ENCODE results near the gene TRAPPC10.

Gene TRAPPC10

DNA sequence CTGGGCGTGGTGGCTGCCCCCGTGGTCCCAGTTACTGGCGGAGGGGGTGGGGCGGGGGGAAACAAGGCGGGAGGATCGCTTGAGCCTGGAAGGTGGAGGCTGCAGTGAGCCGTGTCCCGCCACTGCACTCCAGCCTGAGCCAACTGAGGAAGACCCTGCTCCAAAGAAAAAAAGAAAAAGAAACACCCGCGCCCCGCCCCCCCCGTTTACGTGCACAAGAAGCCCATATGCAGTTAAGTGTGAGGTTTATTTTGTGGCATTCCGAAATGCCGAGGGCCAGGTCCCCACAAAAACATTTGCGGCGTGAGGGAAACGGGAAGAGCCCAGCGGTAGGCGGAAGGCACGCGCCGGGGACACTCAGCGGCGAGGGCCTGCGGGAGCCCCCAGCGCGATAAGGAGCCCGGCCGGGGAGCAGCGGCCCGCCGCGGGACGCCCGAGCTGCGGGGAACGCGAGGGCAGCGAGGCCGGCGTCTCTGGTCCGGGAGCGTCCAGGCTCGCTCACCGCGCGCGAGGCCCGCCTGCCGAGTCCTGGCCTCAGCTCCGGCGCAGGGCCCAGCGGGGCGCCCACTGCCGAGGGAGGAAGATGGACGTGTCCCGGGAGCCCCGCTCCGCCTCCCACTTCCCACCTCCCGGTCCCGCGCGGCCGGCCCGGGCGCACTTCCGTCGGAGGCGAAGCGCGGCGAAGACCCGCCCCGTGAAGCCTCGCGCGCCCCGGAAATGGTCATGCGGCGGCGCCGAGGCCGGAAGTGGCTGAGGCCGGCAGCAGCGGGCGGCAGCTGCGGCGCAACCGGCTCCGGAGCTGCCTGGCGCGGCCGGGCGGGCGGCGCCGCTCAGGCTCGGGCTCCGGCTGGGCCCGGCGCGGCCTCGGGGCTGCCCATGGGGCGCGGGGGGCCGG is at the start of gene TRAPPC10:
TSS of gene TRAPPC10 (plus strand) at position 731 of the 895 bp plus-strand sequence. CDS start 185 bp downstream, outside the sequence.
- FAIRE-seq (no peak), DNase-seq (ENCODE audit: insufficient read length, low spot score) (peak; percentile 89)

DNA sequence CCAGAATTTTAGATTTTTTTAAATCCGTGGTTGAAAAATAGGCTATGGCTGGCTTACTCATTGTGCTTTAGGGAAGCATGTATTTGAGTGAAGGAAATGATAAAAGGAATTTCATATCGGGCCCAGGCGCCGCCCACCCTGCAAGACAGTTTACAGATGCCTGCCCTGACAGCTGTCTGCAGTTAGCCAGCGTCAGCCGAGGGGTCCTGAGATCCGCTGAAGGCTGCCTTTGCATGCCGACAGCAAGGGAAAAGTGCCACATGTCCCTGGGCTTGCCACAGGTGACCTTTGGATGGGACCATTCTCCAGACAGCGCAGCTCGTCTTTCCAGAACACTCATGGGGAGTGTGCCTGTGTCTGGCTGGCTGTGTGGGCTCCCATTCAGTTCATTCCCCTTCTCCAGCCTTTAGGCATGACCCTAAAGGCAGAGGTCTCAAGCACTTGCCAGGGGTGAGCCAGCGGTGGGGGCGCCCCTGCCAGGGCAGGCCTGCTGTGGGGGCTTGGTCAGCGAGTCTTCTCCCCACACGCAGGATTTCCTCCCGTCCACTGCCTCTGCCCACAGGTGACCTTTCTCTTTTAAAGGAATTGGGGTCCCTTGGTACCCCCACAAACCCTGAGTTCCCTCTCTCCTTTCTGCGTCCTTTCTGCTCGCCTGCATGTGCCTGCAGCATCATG is 46.1 kb upstream of the TRAPPC10 start:
- no peak for FAIRE-seq
- DNase-seq (ENCODE audit: insufficient read length, low spot score), result no peak

GRCh38 chr21:43966946-43967512 is 45.1 kb upstream of the TRAPPC10 start:
- FAIRE-seq, result no peak

DNA sequence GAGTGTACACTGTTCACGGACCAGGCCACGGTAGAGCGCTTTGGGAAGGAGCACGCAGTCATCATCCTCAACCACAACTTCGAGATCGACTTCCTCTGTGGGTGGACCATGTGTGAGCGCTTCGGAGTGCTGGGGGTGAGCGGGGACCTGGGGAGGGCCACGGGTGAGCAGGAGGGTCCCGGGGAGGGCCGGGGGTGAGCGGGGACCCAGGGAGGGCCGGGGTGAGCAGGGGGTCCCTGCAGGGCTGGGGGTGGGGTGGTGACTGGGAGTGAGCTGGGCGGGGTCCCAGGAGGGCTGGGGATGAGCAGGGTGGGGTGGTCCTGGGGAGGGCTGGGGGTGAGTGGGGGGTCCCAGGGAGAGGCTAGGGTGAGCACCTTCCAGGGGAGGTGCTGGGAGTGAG is 44.1 kb upstream of the TRAPPC10 start:
- no peak for DNase-seq (ENCODE audit: insufficient read length, low spot score)
- FAIRE-seq, result no peak

More at GRCh38 chr21:43966946-43967512, 45.1 kb upstream of the TRAPPC10 start:
- no peak for DNase-seq (ENCODE audit: insufficient read length, low spot score)

DNA sequence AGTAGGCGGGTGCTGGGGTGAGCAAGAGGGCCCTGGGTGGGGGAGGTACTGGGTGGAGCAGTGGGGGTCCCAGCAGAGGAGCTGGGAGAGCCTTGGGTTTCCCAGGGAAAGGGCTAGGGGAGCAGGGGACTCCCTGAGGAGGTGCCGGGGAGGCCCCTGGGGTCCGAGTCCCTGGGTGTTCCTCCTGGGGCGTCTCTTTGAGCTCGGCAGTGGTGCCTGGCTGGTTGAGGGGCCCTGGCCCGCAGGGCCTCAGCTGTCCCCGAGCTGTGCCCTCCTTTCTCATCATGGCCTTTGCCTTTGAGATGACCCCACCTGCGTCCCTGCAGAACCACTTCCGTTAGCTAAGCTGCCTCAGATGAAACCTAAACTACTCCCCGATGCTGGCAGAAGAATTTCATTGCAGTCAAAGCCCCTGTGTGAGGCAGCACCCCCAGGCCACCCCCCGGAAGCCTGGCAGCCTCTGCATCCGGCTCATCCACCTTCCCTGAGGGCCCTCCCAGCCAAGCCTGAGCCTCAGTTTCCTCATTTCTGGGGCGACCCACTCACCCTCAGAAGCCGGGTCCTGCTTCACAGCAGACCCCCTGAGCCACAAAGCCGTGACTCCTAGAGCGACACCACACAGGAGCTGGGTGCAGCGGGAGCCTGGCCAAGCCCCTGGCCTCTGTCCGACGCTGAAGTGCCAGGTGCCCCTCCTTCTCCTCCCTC is 43.5 kb upstream of the TRAPPC10 start:
- no peak for DNase-seq (ENCODE audit: insufficient read length, low spot score)
- no peak for FAIRE-seq

- DNase-seq (ENCODE audit: insufficient read length, low spot score) (no peak), FAIRE-seq (no peak)
These were observed 43.0 kb upstream of the TRAPPC10 start for GRCh38 chr21:43969115-43969444.

GRCh38 chr21:43970551-43970950 is 41.6 kb upstream of the TRAPPC10 start:
- FAIRE-seq (no peak), DNase-seq (ENCODE audit: insufficient read length, low spot score) (no peak)

- DNase-seq (ENCODE audit: insufficient read length, low spot score) (no peak), FAIRE-seq (no peak)
These were observed 40.7 kb upstream of the TRAPPC10 start for GRCh38 chr21:43971201-43971991.

GRCh38 chr21:43971992-43972255 is 40.2 kb upstream of the TRAPPC10 start:
- DNase-seq (ENCODE audit: insufficient read length, low spot score), result no peak
- no peak for FAIRE-seq

DNA sequence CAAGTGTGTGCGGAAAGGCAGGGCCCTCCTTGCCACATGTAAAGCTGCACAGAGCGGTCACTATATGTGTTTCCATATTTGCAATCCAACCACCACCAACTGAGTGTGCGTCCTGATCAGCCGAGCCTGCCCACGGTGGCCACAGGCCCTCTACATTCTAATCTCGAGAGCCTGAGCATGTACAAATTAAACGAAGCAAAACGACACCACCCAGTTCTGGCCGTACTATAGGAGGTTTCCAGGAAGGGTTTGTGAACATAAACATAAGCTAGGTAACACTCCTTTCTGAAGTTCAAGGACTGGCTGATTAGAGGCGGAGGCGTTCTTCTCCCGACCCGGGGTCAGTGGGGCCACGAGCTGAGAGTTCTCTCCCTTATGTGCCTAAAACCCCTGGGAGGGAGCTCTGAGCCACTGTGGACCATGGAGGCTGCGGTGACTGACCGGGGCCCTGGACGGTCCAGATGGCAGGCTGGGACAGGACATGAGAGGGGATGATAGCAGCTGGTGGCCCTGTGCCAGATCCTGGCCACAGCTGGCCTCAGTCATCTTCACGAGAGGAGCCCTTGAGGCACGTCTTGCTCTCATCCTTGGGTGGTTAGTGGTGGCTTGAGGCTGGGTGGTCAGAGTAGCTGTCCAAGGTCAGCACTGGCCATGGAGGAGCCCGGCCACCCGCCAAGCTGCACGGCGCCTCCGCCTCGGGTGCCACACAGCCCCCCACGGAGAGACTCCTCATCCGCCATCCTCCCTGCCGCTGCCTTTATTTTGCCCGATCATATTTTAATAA is 39.1 kb upstream of the TRAPPC10 start:
- DNase-seq (ENCODE audit: insufficient read length, low spot score) (no peak), FAIRE-seq (no peak)

GRCh38 chr21:43973634-43973955 is 38.5 kb upstream of the TRAPPC10 start:
- FAIRE-seq, result no peak
- DNase-seq (ENCODE audit: insufficient read length, low spot score), result no peak

GRCh38 chr21:43974791-43975468 is 37.2 kb upstream of the TRAPPC10 start:
- DNase-seq (ENCODE audit: insufficient read length, low spot score) (no peak), FAIRE-seq (no peak)

DNA sequence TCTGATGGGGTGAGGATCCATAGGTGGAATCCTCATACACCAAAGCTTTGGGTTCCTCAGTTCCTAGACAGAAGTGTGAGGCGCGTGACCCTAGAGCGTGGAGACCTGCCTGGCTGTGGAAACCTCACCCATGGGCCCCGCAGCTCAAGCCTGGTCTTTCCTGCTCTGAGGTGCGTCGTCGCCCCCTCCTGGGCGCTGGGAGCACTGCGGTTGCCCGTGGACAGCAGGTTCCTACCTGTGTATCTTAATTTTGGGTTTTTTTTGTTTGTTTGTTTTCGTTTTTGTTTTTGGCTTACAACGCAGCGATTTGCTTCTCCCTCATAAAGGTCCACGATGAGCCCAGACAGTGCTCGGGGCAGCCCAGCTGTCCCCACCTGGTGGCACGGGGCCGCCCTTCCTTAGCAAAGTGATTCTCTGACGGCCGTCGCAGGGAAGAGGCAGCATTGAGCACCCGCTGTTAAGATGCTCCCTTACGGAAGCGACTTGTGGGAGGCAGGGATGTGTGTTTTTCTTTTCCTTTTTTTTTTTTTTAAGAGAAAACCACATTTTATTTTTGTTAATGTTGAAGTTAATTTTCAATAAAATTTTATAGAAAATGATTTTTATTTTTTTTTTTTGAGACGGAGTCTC is 36.5 kb upstream of the TRAPPC10 start:
- FAIRE-seq (peak; percentile 70), DNase-seq (ENCODE audit: insufficient read length, low spot score) (peak; percentile 94)

- no peak for DNase-seq (ENCODE audit: insufficient read length, low spot score)
- FAIRE-seq, result no peak
These were observed 35.4 kb upstream of the TRAPPC10 start for GRCh38 chr21:43976661-43977060.

GRCh38 chr21:43978060-43978459 is 34.0 kb upstream of the TRAPPC10 start:
- no peak for DNase-seq (ENCODE audit: insufficient read length, low spot score)
- FAIRE-seq, result no peak

GRCh38 chr21:43979654-43980053 is 32.5 kb upstream of the TRAPPC10 start:
- no peak for FAIRE-seq
- DNase-seq (ENCODE audit: insufficient read length, low spot score), result no peak

DNA sequence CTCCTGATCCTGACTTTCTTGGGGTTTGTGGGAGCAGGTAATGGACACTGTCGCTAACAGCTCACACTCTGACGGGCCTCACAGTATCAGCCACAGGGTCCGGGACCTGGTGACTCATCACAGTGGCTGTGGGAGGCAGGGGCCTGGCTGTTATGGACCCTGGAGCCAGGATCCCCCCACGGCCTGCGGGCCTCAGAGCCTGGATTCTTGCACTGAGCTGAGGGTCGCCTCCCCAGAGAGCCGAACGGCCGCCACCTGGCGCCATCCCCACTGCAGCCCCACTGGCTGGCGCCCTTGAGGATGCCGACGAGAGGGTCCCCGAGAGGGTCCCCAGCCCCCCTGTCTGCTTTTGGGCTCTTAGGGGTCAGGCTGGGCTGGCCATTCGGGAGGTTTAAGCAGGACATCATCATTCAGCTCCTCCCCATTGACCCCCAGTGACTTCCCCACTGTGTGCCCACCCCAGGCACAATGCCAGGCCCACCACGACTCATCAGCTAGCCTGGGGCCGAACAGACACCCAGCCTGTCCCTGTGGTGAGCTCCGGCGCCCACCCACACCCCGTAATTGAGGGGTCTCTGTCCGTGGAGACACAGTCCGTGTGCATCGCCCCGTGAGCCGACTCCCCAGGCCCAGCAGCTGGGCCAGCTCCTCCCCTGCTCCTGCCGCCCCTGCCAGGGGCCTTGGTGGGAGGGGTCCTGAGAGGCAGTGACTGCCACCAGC is 30.8 kb upstream of the TRAPPC10 start:
- DNase-seq (ENCODE audit: insufficient read length, low spot score), result no peak

GRCh38 chr21:43981871-43982210 is 30.3 kb upstream of the TRAPPC10 start:
- FAIRE-seq, result no peak
- DNase-seq (ENCODE audit: insufficient read length, low spot score), result no peak

More for the DNA sequence above, 30.8 kb upstream of the TRAPPC10 start:
- FAIRE-seq, result no peak

Data from GM19239 (cell line).